OCI-LY1 (cell line): ENCODE measurements around the gene EHMT2.

Source experiments
- EZH2 ChIP-seq: fragments of 200-600 bp; sonication (generic), shearing (Covaris generic); IDR thresholded peaks from 2 replicates; pipeline ENCODE4 v1.8.0; 2017; ENCODE audit warnings: borderline replicate concordance, mixed run types, mild to moderate bottlenecking, antibody characterized with exemption, low read length, moderate library complexity, mixed read lengths
- TF ChIP-seq, protein P1 (sequence below): fragments of 200-600 bp; sonication (generic), shearing (Covaris generic); IDR thresholded peaks from 2 replicates; pipeline ENCODE4 v1.5.1; 2017; ENCODE audit warnings: mild to moderate bottlenecking, antibody characterized with exemption, low read length, moderate library complexity, mixed read lengths

GRCh38 chr6:31889331-31889972 lies 8.0 kb downstream of the EHMT2 start:
- TF ChIP-seq, protein P1, sequence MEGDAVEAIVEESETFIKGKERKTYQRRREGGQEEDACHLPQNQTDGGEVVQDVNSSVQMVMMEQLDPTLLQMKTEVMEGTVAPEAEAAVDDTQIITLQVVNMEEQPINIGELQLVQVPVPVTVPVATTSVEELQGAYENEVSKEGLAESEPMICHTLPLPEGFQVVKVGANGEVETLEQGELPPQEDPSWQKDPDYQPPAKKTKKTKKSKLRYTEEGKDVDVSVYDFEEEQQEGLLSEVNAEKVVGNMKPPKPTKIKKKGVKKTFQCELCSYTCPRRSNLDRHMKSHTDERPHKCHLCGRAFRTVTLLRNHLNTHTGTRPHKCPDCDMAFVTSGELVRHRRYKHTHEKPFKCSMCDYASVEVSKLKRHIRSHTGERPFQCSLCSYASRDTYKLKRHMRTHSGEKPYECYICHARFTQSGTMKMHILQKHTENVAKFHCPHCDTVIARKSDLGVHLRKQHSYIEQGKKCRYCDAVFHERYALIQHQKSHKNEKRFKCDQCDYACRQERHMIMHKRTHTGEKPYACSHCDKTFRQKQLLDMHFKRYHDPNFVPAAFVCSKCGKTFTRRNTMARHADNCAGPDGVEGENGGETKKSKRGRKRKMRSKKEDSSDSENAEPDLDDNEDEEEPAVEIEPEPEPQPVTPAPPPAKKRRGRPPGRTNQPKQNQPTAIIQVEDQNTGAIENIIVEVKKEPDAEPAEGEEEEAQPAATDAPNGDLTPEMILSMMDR: no peak
- no peak for TF ChIP-seq EZH2
